ENCODE measurements around the gene TOR1A.

DNA sequence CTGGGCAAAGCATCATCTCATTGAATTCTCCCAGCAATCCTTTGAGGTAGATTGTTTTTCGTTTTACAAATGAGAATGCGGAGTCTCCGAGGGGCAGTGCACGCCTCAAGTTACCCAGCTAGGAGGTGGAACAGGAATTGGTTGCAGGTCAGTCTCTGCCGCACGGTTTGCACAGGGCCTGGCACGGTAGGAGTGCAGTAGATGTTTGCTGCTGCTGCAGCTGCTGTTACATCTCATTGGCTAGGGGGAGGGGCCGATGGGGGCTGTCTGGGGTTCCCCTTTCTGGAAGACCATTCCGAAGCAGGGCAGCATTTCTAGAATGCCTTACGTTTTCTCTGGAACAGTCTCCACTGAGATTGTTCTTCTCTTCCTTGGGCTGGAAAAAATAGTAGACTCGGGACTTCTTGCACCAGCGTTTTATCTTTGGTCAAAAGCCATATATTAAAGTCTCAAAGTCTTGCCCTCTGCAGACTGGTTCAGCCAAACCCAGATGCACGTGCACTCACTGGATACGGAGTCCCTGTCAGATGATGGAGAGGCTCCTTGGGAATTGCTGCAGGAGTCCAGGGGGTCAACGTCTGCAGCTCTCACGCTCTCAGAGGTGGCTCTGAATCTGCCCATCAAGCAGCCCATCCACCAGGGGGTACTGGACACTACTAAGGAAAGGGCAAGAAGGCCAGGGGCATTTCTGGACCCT, 12.5 kb upstream of the TOR1A start:
- TF ChIP-seq, protein P1, sequence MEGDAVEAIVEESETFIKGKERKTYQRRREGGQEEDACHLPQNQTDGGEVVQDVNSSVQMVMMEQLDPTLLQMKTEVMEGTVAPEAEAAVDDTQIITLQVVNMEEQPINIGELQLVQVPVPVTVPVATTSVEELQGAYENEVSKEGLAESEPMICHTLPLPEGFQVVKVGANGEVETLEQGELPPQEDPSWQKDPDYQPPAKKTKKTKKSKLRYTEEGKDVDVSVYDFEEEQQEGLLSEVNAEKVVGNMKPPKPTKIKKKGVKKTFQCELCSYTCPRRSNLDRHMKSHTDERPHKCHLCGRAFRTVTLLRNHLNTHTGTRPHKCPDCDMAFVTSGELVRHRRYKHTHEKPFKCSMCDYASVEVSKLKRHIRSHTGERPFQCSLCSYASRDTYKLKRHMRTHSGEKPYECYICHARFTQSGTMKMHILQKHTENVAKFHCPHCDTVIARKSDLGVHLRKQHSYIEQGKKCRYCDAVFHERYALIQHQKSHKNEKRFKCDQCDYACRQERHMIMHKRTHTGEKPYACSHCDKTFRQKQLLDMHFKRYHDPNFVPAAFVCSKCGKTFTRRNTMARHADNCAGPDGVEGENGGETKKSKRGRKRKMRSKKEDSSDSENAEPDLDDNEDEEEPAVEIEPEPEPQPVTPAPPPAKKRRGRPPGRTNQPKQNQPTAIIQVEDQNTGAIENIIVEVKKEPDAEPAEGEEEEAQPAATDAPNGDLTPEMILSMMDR (conservative IDR thresholded peaks at IDR 0.05 in 1 of 2, IDR thresholded peaks at IDR 0.05 in 1 of 2; ENCODE audit: low read depth in 1 of 2, low read length in 2 of 2) = no peak
- TF ChIP-seq EZH2 (IDR thresholded peaks at IDR 0.05; ENCODE audit: low read length, missing control alignments) = no peak
